ENCODE measurements around the gene HORMAD1.

DNA sequence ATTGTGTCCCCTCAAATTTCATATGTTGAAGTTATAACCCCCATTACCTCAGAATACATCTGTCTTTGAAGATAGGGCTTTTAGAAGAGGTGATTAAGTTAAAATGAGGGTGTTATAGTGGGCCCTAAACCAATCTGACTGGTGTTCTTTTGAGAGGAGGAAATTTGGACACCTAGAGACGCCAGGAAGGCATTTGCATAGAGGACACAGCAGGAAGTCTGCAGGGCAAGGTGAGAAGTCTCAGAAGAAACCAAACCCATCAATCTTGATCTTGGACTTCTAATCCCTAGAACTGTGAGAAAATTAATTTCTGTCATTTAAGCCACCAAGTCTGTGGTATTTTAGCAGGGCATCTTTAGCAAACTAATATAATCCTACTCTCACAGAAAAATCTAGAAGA, 36.8 kb downstream of the HORMAD1 start:
- TF ChIP-seq, protein P1, sequence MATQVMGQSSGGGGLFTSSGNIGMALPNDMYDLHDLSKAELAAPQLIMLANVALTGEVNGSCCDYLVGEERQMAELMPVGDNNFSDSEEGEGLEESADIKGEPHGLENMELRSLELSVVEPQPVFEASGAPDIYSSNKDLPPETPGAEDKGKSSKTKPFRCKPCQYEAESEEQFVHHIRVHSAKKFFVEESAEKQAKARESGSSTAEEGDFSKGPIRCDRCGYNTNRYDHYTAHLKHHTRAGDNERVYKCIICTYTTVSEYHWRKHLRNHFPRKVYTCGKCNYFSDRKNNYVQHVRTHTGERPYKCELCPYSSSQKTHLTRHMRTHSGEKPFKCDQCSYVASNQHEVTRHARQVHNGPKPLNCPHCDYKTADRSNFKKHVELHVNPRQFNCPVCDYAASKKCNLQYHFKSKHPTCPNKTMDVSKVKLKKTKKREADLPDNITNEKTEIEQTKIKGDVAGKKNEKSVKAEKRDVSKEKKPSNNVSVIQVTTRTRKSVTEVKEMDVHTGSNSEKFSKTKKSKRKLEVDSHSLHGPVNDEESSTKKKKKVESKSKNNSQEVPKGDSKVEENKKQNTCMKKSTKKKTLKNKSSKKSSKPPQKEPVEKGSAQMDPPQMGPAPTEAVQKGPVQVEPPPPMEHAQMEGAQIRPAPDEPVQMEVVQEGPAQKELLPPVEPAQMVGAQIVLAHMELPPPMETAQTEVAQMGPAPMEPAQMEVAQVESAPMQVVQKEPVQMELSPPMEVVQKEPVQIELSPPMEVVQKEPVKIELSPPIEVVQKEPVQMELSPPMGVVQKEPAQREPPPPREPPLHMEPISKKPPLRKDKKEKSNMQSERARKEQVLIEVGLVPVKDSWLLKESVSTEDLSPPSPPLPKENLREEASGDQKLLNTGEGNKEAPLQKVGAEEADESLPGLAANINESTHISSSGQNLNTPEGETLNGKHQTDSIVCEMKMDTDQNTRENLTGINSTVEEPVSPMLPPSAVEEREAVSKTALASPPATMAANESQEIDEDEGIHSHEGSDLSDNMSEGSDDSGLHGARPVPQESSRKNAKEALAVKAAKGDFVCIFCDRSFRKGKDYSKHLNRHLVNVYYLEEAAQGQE (IDR thresholded peaks at IDR 0.05; ENCODE audit: insufficient read depth in 1 of 2, low read depth in 2 of 2, low read length in 2 of 2): no peak
- no peak for TF ChIP-seq TAF1 (IDR thresholded peaks at IDR 0.05; ENCODE audit: borderline replicate concordance, insufficient read depth, low read length)
- no peak for TF ChIP-seq POLR2AphosphoS5 (IDR thresholded peaks at IDR 0.05; ENCODE audit: low read depth, low read length)
